Gastroesophageal sphincter (tissue), 3 donors: ENCODE measurements around the gene NFASC.

ENCODE experiments used
- POLR2A ChIP-seq, 2 donors: fragments of 450-650 bp; IDR thresholded peaks; one replicate each; pipeline ENCODE4 v1.6.1; 2017; ENCODE audit warnings: antibody characterized with exemption in 2 of 2, mild to moderate bottlenecking in 2 of 2, moderate library complexity in 1 of 2
- POLR2AphosphoS5 ChIP-seq: sonication (generic); formaldehyde crosslinking; IDR thresholded peaks from one replicate; pipeline ENCODE4 v1.6.1; 2017; ENCODE audit warnings: antibody characterized with exemption
- TF ChIP-seq, protein P1 (sequence below), 4 experiments: fragments of 200-600 bp in 2 of 4; fragments of 450-650 bp in 2 of 4; sonication (generic) in 1 of 4; IDR thresholded peaks; one replicate each; pipeline ENCODE4 v1.5.1; 2017 to 2019; ENCODE audit warnings: antibody characterized with exemption in 4 of 4, mild to moderate bottlenecking in 2 of 4, moderate library complexity in 2 of 4

DNA sequence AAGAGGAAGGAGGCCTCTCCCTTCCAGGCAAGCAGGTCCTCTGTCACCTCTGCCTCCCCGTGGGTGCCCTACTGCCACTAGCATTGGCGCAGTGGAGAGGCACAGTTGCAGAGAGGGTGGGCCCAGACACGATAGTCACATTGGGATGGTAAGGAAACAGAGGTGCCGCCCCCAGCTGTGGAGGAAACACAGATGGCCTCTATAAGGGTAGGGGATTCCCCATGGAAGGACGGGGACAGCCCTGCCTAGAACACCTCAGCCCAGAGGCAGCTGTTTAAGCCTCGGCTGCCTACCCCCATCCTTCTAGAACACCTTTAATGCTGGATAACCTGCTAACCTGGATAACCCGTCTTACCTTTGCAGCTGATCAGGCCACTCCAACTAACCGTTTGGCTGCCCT, 106.7 kb downstream of the NFASC start:
- TF ChIP-seq, protein P1, sequence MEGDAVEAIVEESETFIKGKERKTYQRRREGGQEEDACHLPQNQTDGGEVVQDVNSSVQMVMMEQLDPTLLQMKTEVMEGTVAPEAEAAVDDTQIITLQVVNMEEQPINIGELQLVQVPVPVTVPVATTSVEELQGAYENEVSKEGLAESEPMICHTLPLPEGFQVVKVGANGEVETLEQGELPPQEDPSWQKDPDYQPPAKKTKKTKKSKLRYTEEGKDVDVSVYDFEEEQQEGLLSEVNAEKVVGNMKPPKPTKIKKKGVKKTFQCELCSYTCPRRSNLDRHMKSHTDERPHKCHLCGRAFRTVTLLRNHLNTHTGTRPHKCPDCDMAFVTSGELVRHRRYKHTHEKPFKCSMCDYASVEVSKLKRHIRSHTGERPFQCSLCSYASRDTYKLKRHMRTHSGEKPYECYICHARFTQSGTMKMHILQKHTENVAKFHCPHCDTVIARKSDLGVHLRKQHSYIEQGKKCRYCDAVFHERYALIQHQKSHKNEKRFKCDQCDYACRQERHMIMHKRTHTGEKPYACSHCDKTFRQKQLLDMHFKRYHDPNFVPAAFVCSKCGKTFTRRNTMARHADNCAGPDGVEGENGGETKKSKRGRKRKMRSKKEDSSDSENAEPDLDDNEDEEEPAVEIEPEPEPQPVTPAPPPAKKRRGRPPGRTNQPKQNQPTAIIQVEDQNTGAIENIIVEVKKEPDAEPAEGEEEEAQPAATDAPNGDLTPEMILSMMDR (IDR thresholded peaks at IDR 0.05), result no peak
- TF ChIP-seq POLR2A (IDR thresholded peaks at IDR 0.05) (no peak), POLR2AphosphoS5 (no peak)
